ENCODE data around the gene GOLGA8N. TPM values are rescaled to one million over a fixed set of nuclear protein-coding genes. Genes with fewer than 3 reads are reported as not detected.

The GOLGA8N gene
- total RNA-seq, 1 experiment from 2014 or later, result 1.6 TPM

- H3K4me2 ChIP-seq, result no peak overlapping the region
- POLR2A ChIA-PET (ENCODE audit: unreplicated experiment), result no interaction called here
- H3K9me3 ChIP-seq (ENCODE audit: insufficient read depth, low read depth), result no peaks in the 10 kb centered on the region
- TF ChIP-seq EZH2 (IDR thresholded peaks at IDR 0.05; ENCODE audit: low read depth) (no peak), CTCF (conservative IDR thresholded peaks at IDR 0.05) (no peak)
- no peak overlapping the region for H2AFZ ChIP-seq
- H4K20me1 ChIP-seq (ENCODE audit: insufficient read depth), result no peaks in the 10 kb centered on the region
- no peaks in the 10 kb centered on the region for H3F3A ChIP-seq (ENCODE audit: insufficient read depth, low read depth)
- H3K9me2 ChIP-seq (ENCODE audit: insufficient read depth), result no peaks in the 10 kb centered on the region
- no peaks in the 10 kb centered on the region for H3K36me3 ChIP-seq (ENCODE audit: low read depth)
- CTCF ChIA-PET, result no interaction called here
- no peaks in the 10 kb centered on the region for H3K79me2 ChIP-seq (ENCODE audit: low read depth)
- no TSS peak for BruUV-seq (replicated peaks)
- no peak overlapping the region for H3K27ac ChIP-seq
- no peaks in the 10 kb centered on the region for H3K27me3 ChIP-seq (ENCODE audit: insufficient read depth, low read depth)
- no peaks in the 10 kb centered on the region for H3K4me1 ChIP-seq (replicated peaks; ENCODE audit: insufficient read depth)
- no peak for DNase-seq
- H3K4me3 ChIP-seq, result no peak overlapping the region
- intact Hi-C loops (cut with micrococcal nuclease; ENCODE audit: unreplicated experiment), result no loop called here
Observed at GRCh38 chr15:32636410-32636809, 43.2 kb downstream of the GOLGA8N start.

GRCh38 chr15:32636908-32637567 lies 43.8 kb downstream of the GOLGA8N start:
- Histone ChIP-seq H3K4me3 (no peak overlapping the region), H3K27ac (no peak overlapping the region), H2AFZ (no peak overlapping the region), H3K9me2 (ENCODE audit: insufficient read depth) (no peaks in the 10 kb centered on the region), H3K9me3 (ENCODE audit: insufficient read depth, low read depth) (no peaks in the 10 kb centered on the region), H3K27me3 (ENCODE audit: insufficient read depth, low read depth) (no peaks in the 10 kb centered on the region), H3F3A (ENCODE audit: insufficient read depth, low read depth) (no peaks in the 10 kb centered on the region), H3K4me2 (no peak overlapping the region), H4K20me1 (ENCODE audit: insufficient read depth) (no peaks in the 10 kb centered on the region), H3K79me2 (ENCODE audit: low read depth) (no peaks in the 10 kb centered on the region), H3K4me1 (replicated peaks; ENCODE audit: insufficient read depth) (no peaks in the 10 kb centered on the region), H3K36me3 (ENCODE audit: low read depth) (no peaks in the 10 kb centered on the region)
- ChIA-PET CTCF (no interaction called here), POLR2A (ENCODE audit: unreplicated experiment) (no interaction called here)
- intact Hi-C loops (cut with micrococcal nuclease; ENCODE audit: unreplicated experiment), result no loop called here
- TF ChIP-seq EZH2 (IDR thresholded peaks at IDR 0.05; ENCODE audit: low read depth) (no peak), CTCF (conservative IDR thresholded peaks at IDR 0.05) (no peak)
- no peak for DNase-seq
- no TSS peak for BruUV-seq (replicated peaks)

GRCh38 chr15:32637704-32638103 lies 44.4 kb downstream of the GOLGA8N start:
- no peak overlapping the region for H3K27ac ChIP-seq
- CTCF ChIA-PET, result no interaction called here
- no peak overlapping the region for H3K4me3 ChIP-seq
- H3K27me3 ChIP-seq (ENCODE audit: insufficient read depth, low read depth), result no peaks in the 10 kb centered on the region
- no peaks in the 10 kb centered on the region for H3K79me2 ChIP-seq (ENCODE audit: low read depth)
- no peak overlapping the region for H3K4me2 ChIP-seq
- POLR2A ChIA-PET (ENCODE audit: unreplicated experiment), result no interaction called here
- H3F3A ChIP-seq (ENCODE audit: insufficient read depth, low read depth), result no peaks in the 10 kb centered on the region
- intact Hi-C loops (cut with micrococcal nuclease; ENCODE audit: unreplicated experiment), result no loop called here
- DNase-seq, result no peak
- no TSS peak for BruUV-seq (replicated peaks)
- H3K9me3 ChIP-seq (ENCODE audit: insufficient read depth, low read depth), result no peaks in the 10 kb centered on the region
- no peaks in the 10 kb centered on the region for H3K4me1 ChIP-seq (replicated peaks; ENCODE audit: insufficient read depth)
- H3K9me2 ChIP-seq (ENCODE audit: insufficient read depth), result no peaks in the 10 kb centered on the region
- no peak overlapping the region for H2AFZ ChIP-seq
- no peaks in the 10 kb centered on the region for H4K20me1 ChIP-seq (ENCODE audit: insufficient read depth)
- no peak for TF ChIP-seq EZH2 (IDR thresholded peaks at IDR 0.05; ENCODE audit: low read depth)
- TF ChIP-seq CTCF (conservative IDR thresholded peaks at IDR 0.05), result no peak
- no peaks in the 10 kb centered on the region for H3K36me3 ChIP-seq (ENCODE audit: low read depth)
